IMR-90 (cell line): ENCODE measurements around the gene TRAF3IP1. TPM values are rescaled to one million over a fixed set of nuclear protein-coding genes. Genes with fewer than 3 reads are reported as not detected.

Source experiments
- ATAC-seq: fragments of 200-7000 bp; cut with Tn5 transposase; 2 replicates; pipeline ENCODE4 v1.9.1; 2020; ENCODE audit warnings: low read depth, mild to moderate bottlenecking, moderate library complexity
- BruUV-seq: library from RNA; stranded (reverse); fragments of 400-500 nt; replicated peaks from 2 replicates; lab custom pipeline; 2021; lab: Mats Ljungman, UMichigan
- CTCF ChIA-PET: fragments of 300-600 bp; formaldehyde crosslinking; extraction: SDS; loops from one replicate; lab custom pipeline; 2021; ENCODE audit warnings: antibody characterized with exemption; lab: Yijun Ruan, JAX
- POLR2A ChIA-PET: fragments of 300-600 bp; sonication (Branson Sonifier 250); formaldehyde crosslinking; loops from one replicate; lab custom pipeline; 2022; ENCODE audit warnings: antibody characterized with exemption; ENCODE audit not compliant: unreplicated experiment; lab: Charles Lee
- DNase-seq: peaks from one replicate; pipeline ENCODE4 v3.0.0; 2013
- H2AFZ ChIP-seq: replicated peaks from 2 replicates; pipeline ENCODE3; 2013; ENCODE audit warnings: low read length, mild to moderate bottlenecking; ENCODE audit not compliant: poor library complexity
- H2AK5ac ChIP-seq: 2 replicates; pipeline ENCODE4 v1.6.1; 2013; ENCODE audit warnings: low read depth, low read length, inconsistent platforms
- H2AK9ac ChIP-seq: replicated peaks from 2 replicates; pipeline ENCODE3; 2013; ENCODE audit warnings: mild to moderate bottlenecking, low read depth, low read length, moderate library complexity; ENCODE audit not compliant: poor library complexity
- H2BK120ac ChIP-seq: 2 replicates; pipeline ENCODE4 v1.6.1; 2013; ENCODE audit warnings: low read depth, low read length, inconsistent platforms
- H2BK15ac ChIP-seq: 3 replicates; pipeline ENCODE4 v1.6.1; 2013; ENCODE audit warnings: low read depth, low read length, inconsistent platforms
- H2BK20ac ChIP-seq: 2 replicates; pipeline ENCODE4 v1.6.1; 2013; ENCODE audit warnings: low read depth, mild to moderate bottlenecking, inconsistent platforms, low read length, moderate library complexity
- H2BK5ac ChIP-seq: 2 replicates; pipeline ENCODE4 v1.6.1; 2013; ENCODE audit warnings: mild to moderate bottlenecking, low read depth, low read length, inconsistent platforms; ENCODE audit not compliant: poor library complexity, severe bottlenecking
- H3K14ac ChIP-seq: replicated peaks from 2 replicates; pipeline ENCODE4 v1.6.1; 2013; ENCODE audit warnings: low read depth, low read length, inconsistent platforms
- H3K18ac ChIP-seq: 2 replicates; pipeline ENCODE4 v1.6.1; 2013; ENCODE audit warnings: low read depth, low read length, control low read depth
- H3K23ac ChIP-seq: 2 replicates; pipeline ENCODE4 v1.6.1; 2013; ENCODE audit warnings: low read depth, low read length, inconsistent platforms
- H3K27ac ChIP-seq: 2 replicates; pipeline ENCODE4 v1.5.1; 2013; ENCODE audit warnings: mild to moderate bottlenecking, control low read depth, low read length; ENCODE audit not compliant: insufficient read depth
- H3K27me3 ChIP-seq: 2 replicates; pipeline ENCODE4 v1.6.1; 2013; ENCODE audit warnings: low read length; ENCODE audit not compliant: control insufficient read depth, insufficient read depth
- H3K36me3 ChIP-seq: 2 replicates; pipeline ENCODE4 v1.6.1; 2013; ENCODE audit warnings: low read length, mixed read lengths; ENCODE audit not compliant: control insufficient read depth, insufficient read depth
- H3K4ac ChIP-seq: 2 replicates; pipeline ENCODE4 v1.6.1; 2013; ENCODE audit warnings: low read depth, low read length, inconsistent platforms
- H3K4me1 ChIP-seq: 2 replicates; pipeline ENCODE4 v1.6.1; 2013; ENCODE audit warnings: low read length, mixed read lengths; ENCODE audit not compliant: control insufficient read depth, insufficient read depth
- H3K4me2 ChIP-seq: 2 replicates; pipeline ENCODE4 v1.6.1; 2013; ENCODE audit warnings: low read depth, mild to moderate bottlenecking, control low read depth, low read length, moderate library complexity
- H3K4me3 ChIP-seq: 2 replicates; pipeline ENCODE4 v1.5.1; 2013; ENCODE audit warnings: low read depth, mild to moderate bottlenecking, control low read depth, low read length, moderate library complexity; ENCODE audit not compliant: insufficient read depth
- H3K56ac ChIP-seq: 2 replicates; pipeline ENCODE4 v1.6.1; 2013; ENCODE audit warnings: low read length, inconsistent platforms; ENCODE audit not compliant: insufficient read depth; ENCODE audit errors: extremely low read depth
- H3K79me1 ChIP-seq, 2 experiments: 2 replicates each; pipeline ENCODE4 v1.6.1; 2013; ENCODE audit warnings: low read length in 2 of 2, inconsistent platforms in 1 of 2, low read depth in 1 of 2
- H3K9ac ChIP-seq: 2 replicates; pipeline ENCODE4 v1.6.1; 2013; ENCODE audit warnings: low read depth, low read length, control low read depth
- H3K9me1 ChIP-seq: 2 replicates; pipeline ENCODE4 v1.6.1; 2013; ENCODE audit warnings: low read length, inconsistent platforms; ENCODE audit not compliant: insufficient read depth
- H3K9me3 ChIP-seq: 2 replicates; pipeline ENCODE4 v1.6.1; 2013; ENCODE audit warnings: low read length; ENCODE audit not compliant: control insufficient read depth, insufficient read depth
- H4K20me1 ChIP-seq: 2 replicates; pipeline ENCODE4 v1.6.1; 2013; ENCODE audit warnings: low read length, inconsistent platforms; ENCODE audit not compliant: insufficient read depth
- H4K5ac ChIP-seq: 2 replicates; pipeline ENCODE4 v1.6.1; 2013; ENCODE audit warnings: mild to moderate bottlenecking, low read depth, low read length, control low read depth
- H4K8ac ChIP-seq, 2 experiments: 2 replicates each; pipeline ENCODE4 v1.6.1; 2013; ENCODE audit warnings: low read depth in 2 of 2, low read length in 2 of 2, control low read depth in 1 of 2, inconsistent platforms in 1 of 2
- H4K91ac ChIP-seq: 2 replicates; pipeline ENCODE4 v1.6.1; 2013; ENCODE audit warnings: low read depth, low read length, inconsistent platforms; ENCODE audit not compliant: insufficient read depth
- BHLHE40 ChIP-seq: fragments of 150-350 bp; IDR thresholded peaks from 2 replicates; pipeline ENCODE4 v1.6.1; 2016; ENCODE audit warnings: mild to moderate bottlenecking, low read depth, low read length
- CEBPB ChIP-seq: IDR thresholded peaks from 2 replicates; pipeline ENCODE4 v1.6.1; 2012; ENCODE audit warnings: low read depth, low read length, improper control_type of control experiment
- CHD1 ChIP-seq: IDR thresholded peaks from 2 replicates; pipeline ENCODE4 v1.6.1; 2012; ENCODE audit warnings: low read depth, low read length, improper control_type of control experiment
- FOS ChIP-seq: fragments of 150-350 bp; IDR thresholded peaks from 2 replicates; pipeline ENCODE4 v1.6.1; 2016; ENCODE audit warnings: low read depth, low read length
- RAD21 ChIP-seq: IDR thresholded peaks from 2 replicates; pipeline ENCODE4 v1.6.1; 2012; ENCODE audit warnings: low read length, improper control_type of control experiment
- RCOR1 ChIP-seq: IDR thresholded peaks from 2 replicates; pipeline ENCODE4 v1.6.1; 2012; ENCODE audit warnings: mild to moderate bottlenecking, low read length, improper control_type of control experiment; ENCODE audit not compliant: insufficient replicate concordance
- RFX5 ChIP-seq: IDR thresholded peaks from 2 replicates; pipeline ENCODE4 v1.8.0; 2012; ENCODE audit warnings: low read depth, mild to moderate bottlenecking, low read length, moderate library complexity
- SMC3 ChIP-seq: fragments of 150-350 bp; IDR thresholded peaks from 2 replicates; pipeline ENCODE4 v1.6.1; 2016; ENCODE audit warnings: low read depth, mild to moderate bottlenecking, antibody characterized with exemption, low read length, moderate library complexity
- WGBS, 2 experiments: methylation state at CpG; one replicate each; pipeline versions ENCODE4 v1.1.5 to v1.1.7; 2013; ENCODE audit warnings: missing lambda C conversion rate in 2 of 2; ENCODE audit not compliant: insufficient read length in 1 of 2; ENCODE audit errors: extremely low coverage in 2 of 2; 5-methylcytosine and 5-hydroxymethylcytosine counted together
- dilution Hi-C: fragments of 300-500 bp; cut with HindIII; formaldehyde crosslinking; loops from one replicate; pipeline ENCODE4 v1.14.3; 2018; ENCODE audit warnings: low sequenced_read_pairs; ENCODE audit not compliant: unreplicated experiment
- in situ Hi-C: fragments of 300-500 bp; cut with MboI; formaldehyde crosslinking; loops from 3 replicates; pipeline ENCODE4 v1.14.3; 2019; ENCODE audit warnings: low sequenced_read_pairs, inconsistent platforms, mixed read lengths
- intact Hi-C: fragments of 100-400 bp; cut with micrococcal nuclease; formaldehyde crosslinking; loops from 2 replicates; pipeline ENCODE4 v1.10.0; 2022
- polyA plus RNA-seq, 3 experiments: library from polyadenylated mRNA; depleted of rRNA; stranded (reverse); fragments of >200 nt; gene quantifications; 2 replicates each; pipeline ENCODE4 v1.2.3, GENCODE V29; 2012; ENCODE audit warnings: low replicate concordance in 1 of 3
- total RNA-seq: library from RNA; depleted of rRNA; stranded (reverse); fragments of >200 nt; gene quantifications from 2 replicates; pipeline ENCODE4 v1.2.3, GENCODE V29; 2012
- TF ChIP-seq, protein P1 (sequence below): fragments of 150-350 bp; IDR thresholded peaks from 2 replicates; pipeline ENCODE4 v1.6.1; 2017; ENCODE audit warnings: mild to moderate bottlenecking, antibody characterized with exemption, low read length, low read depth

Gene TRAF3IP1
- total and polyA plus RNA-seq, 2 of the 4 experiments (the other 2 are of a cell fraction), result 5.9 to 8.3 TPM

DNA sequence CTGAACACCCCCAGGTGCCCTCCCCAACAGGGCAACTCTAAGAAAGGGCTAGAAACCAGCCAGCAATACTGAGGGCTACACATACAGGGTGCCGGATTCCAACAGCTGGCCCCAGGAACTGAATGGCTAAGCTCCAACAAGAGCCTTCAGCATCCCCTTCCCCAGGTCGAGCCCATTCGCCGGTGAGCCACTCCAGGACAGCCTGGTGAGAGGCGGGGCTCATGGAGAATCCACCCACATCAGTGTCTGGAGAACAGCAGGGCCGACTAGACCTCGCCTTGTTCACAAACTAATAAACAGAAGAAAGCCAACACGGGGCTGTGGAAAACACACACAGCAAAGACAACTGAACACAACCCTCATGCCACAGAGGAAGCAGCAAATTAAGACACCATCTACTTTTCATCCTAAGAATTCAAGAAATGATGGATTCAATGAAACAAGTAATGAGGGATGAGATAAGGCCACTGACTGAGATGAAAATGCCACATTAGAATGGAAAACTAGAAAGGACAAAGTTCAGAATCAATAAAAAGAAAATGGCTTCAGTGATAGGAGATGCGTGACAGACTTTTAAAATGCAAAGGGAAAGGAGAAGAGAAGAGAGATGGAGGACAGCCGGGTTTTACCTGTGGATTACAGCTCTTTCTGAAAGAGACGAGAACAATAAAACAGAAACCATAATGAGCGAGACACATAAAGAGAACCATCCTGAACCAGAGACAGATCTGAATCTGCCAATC, 40.1 kb upstream of the TRAF3IP1 start:
- H3K4me1 ChIP-seq, result peaks cover 3% of the 10 kb centered on the region; the same call in 1 of the 2 replicates
- H3K14ac ChIP-seq, result no peak overlapping the region
- no peak overlapping the region for H3K4me2 ChIP-seq
- BruUV-seq, result no TSS peak
- no peak overlapping the region for H4K8ac ChIP-seq
- H3K23ac ChIP-seq, result no peak overlapping the region
- H2BK20ac ChIP-seq, result no peak overlapping the region
- H3K4me3 ChIP-seq, result no peak overlapping the region
- H4K91ac ChIP-seq, result no peak overlapping the region
- ChIA-PET POLR2A (no interaction called here), CTCF (no interaction called here)
- no peaks in the 10 kb centered on the region for H3K9me3 ChIP-seq
- H3K79me1 ChIP-seq, result peaks cover 14 to 39% of the 10 kb centered on the region in 2 experiments
- H2BK5ac ChIP-seq, result no peak overlapping the region
- no peak overlapping the region for H3K27ac ChIP-seq
- no peaks in the 10 kb centered on the region for H3K27me3 ChIP-seq
- H3K56ac ChIP-seq, result no peak overlapping the region
- WGBS, 2 experiments, result 100% methylated on average over 1 of the region's 12 CpGs; no CpG with 5 or more reads in 1 of the 2 experiments
- no peak overlapping the region for H2AK5ac ChIP-seq
- no peak overlapping the region for H4K5ac ChIP-seq
- H3K4ac ChIP-seq, result no peak overlapping the region
- intact Hi-C loops (loop anchor here (10.0 kb wide), 1 partner anchor 605 kb away; no protein-coding TSS in a partner anchor), dilution Hi-C loops (no loop called here), in situ Hi-C loops (no loop called here)
- no peak overlapping the region for H2AFZ ChIP-seq
- no peak overlapping the region for H2AK9ac ChIP-seq
- H4K20me1 ChIP-seq, result no peaks in the 10 kb centered on the region
- H2BK120ac ChIP-seq, result no peak overlapping the region
- ATAC-seq (no peak), DNase-seq (no peak)
- H3K18ac ChIP-seq, result no peak overlapping the region
- no peak overlapping the region for H3K9ac ChIP-seq
- no peak overlapping the region for H2BK15ac ChIP-seq
- TF ChIP-seq FOS (no peak), BHLHE40 (no peak), CEBPB (no peak), SMC3 (no peak), RFX5 (no peak), CHD1 (no peak), RCOR1 (no peak), RAD21 (no peak)
- TF ChIP-seq, protein P1, sequence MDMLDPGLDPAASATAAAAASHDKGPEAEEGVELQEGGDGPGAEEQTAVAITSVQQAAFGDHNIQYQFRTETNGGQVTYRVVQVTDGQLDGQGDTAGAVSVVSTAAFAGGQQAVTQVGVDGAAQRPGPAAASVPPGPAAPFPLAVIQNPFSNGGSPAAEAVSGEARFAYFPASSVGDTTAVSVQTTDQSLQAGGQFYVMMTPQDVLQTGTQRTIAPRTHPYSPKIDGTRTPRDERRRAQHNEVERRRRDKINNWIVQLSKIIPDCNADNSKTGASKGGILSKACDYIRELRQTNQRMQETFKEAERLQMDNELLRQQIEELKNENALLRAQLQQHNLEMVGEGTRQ, result no peak
- H3K36me3 ChIP-seq, result peaks cover 11% of the 10 kb centered on the region
- H3K9me1 ChIP-seq, result peaks cover 7% of the 10 kb centered on the region
